NCI-H146 treated with DMSO at 0.1 percent for 48 hours (cell line): ENCODE results near the gene PRCC.

Source experiments
- DNase-seq: peaks from one replicate; lab custom pipeline; 2025; ENCODE audit not compliant: unreplicated experiment; lab: John Stamatoyannopoulos, UW

PRCC gene

GRCh38 chr1:156841295-156841855 is 74.0 kb downstream of the PRCC start:
- DNase-seq: no peak

GRCh38 chr1:156842618-156843300 is 75.4 kb downstream of the PRCC start:
- DNase-seq: no peak

GRCh38 chr1:156844102-156844501 is 76.8 kb downstream of the PRCC start:
- no peak for DNase-seq

GRCh38 chr1:156844638-156845037 is 77.3 kb downstream of the PRCC start:
- DNase-seq: no peak

GRCh38 chr1:156845055-156845952 is 78.0 kb downstream of the PRCC start:
- no peak for DNase-seq

GRCh38 chr1:156845953-156846545 is 78.7 kb downstream of the PRCC start:
- no peak for DNase-seq

GRCh38 chr1:156846643-156847042 is 79.3 kb downstream of the PRCC start:
- DNase-seq: no peak

GRCh38 chr1:156847591-156848460 is 80.5 kb downstream of the PRCC start:
- DNase-seq: no peak

- DNase-seq: no peak
Measured at GRCh38 chr1:156848461-156849150, 81.3 kb downstream of the PRCC start.

- DNase-seq: no peak
Measured at GRCh38 chr1:156849151-156849496, 81.8 kb downstream of the PRCC start.
